DOHH2 (cell line): Measurements from ENCODE around the gene TTC39C.

ENCODE experiments used
- H3F3A ChIP-seq: fragments of 200-600 bp; sonication (generic), shearing (Covaris generic); 2 replicates; pipeline ENCODE4 v1.6.0; 2016; ENCODE audit warnings: antibody characterized with exemption, mild to moderate bottlenecking; ENCODE audit not compliant: control insufficient read depth, insufficient read depth
- H3K27ac ChIP-seq: fragments of 200-600 bp; sonication (generic); 2 replicates; pipeline ENCODE4 v1.5.1; 2014; ENCODE audit warnings: low read depth, mild to moderate bottlenecking, low read length, moderate library complexity
- H3K27me3 ChIP-seq: fragments of 200-600 bp; sonication (generic); 2 replicates; pipeline ENCODE4 v1.6.1; 2014; ENCODE audit warnings: mild to moderate bottlenecking, low read length, mixed read lengths; ENCODE audit not compliant: control insufficient read depth
- H3K36me3 ChIP-seq: fragments of 200-600 bp; sonication (generic); 2 replicates; pipeline ENCODE4 v1.6.1; 2014; ENCODE audit warnings: mild to moderate bottlenecking, low read length, moderate library complexity, mixed read lengths; ENCODE audit not compliant: control insufficient read depth
- H3K4me1 ChIP-seq: fragments of 200-600 bp; sonication (generic); 2 replicates; pipeline ENCODE4 v1.6.1; 2014; ENCODE audit warnings: mild to moderate bottlenecking, low read length, mixed read lengths; ENCODE audit not compliant: control insufficient read depth
- H3K4me2 ChIP-seq: fragments of 200-600 bp; sonication (generic); 2 replicates; pipeline ENCODE4 v1.6.0; 2014; ENCODE audit warnings: mild to moderate bottlenecking, low read length, moderate library complexity
- H3K4me3 ChIP-seq: fragments of 200-600 bp; sonication (generic); 2 replicates; pipeline ENCODE4 v1.5.1; 2014; ENCODE audit warnings: mild to moderate bottlenecking, low read length, mixed read lengths
- H3K79me2 ChIP-seq: fragments of 200-600 bp; sonication (generic); 2 replicates; pipeline ENCODE4 v1.6.1; 2014; ENCODE audit warnings: mild to moderate bottlenecking, low read length, mixed read lengths; ENCODE audit not compliant: control insufficient read depth
- H3K9me2 ChIP-seq: fragments of 200-600 bp; sonication (generic); replicated peaks from 2 replicates; pipeline ENCODE4 v1.6.1; 2014; ENCODE audit warnings: mild to moderate bottlenecking, low read length, mixed read lengths; ENCODE audit not compliant: control insufficient read depth
- H3K9me3 ChIP-seq: fragments of 200-600 bp; sonication (generic); 2 replicates; pipeline ENCODE4 v1.6.1; 2014; ENCODE audit warnings: antibody characterized with exemption, low read length, mixed read lengths; ENCODE audit not compliant: control insufficient read depth, insufficient read depth
- H4K20me1 ChIP-seq: fragments of 200-600 bp; sonication (generic); 2 replicates; pipeline ENCODE4 v1.6.0; 2014; ENCODE audit warnings: low read depth, mild to moderate bottlenecking, antibody characterized with exemption, low read length, moderate library complexity; ENCODE audit not compliant: control insufficient read depth, insufficient read depth
- EZH2phosphoT487 ChIP-seq: fragments of 200-600 bp; sonication (generic); IDR thresholded peaks from 2 replicates; pipeline ENCODE4 v1.6.1; 2017; ENCODE audit warnings: borderline replicate concordance, mild to moderate bottlenecking, antibody characterized with exemption, low read length, moderate library complexity, mixed read lengths
- TF ChIP-seq, protein P1 (sequence below): fragments of 200-600 bp; sonication (generic); IDR thresholded peaks from one replicate; pipeline ENCODE4 v1.5.1; 2014; ENCODE audit warnings: antibody characterized with exemption, mild to moderate bottlenecking, low read depth, low read length; ENCODE audit not compliant: poor library complexity, severe bottlenecking

The TTC39C gene

GRCh38 chr18:23983112-23983511 is 31.4 kb upstream of the TTC39C start:
- no peaks in the 10 kb centered on the region for H3K79me2 ChIP-seq
- no peaks in the 10 kb centered on the region for H3K9me2 ChIP-seq
- no peak overlapping the region for H3K4me2 ChIP-seq
- peaks cover 5% of the 10 kb centered on the region; the same call in 1 of the 2 replicates for H3F3A ChIP-seq
- no peaks in the 10 kb centered on the region for H3K27me3 ChIP-seq
- H3K9me3 ChIP-seq = no peaks in the 10 kb centered on the region
- no peaks in the 10 kb centered on the region for H4K20me1 ChIP-seq
- H3K4me3 ChIP-seq = no peak overlapping the region
- no peak overlapping the region for H3K27ac ChIP-seq
- no peaks in the 10 kb centered on the region for H3K36me3 ChIP-seq
- peaks cover 27% of the 10 kb centered on the region for H3K4me1 ChIP-seq
- TF ChIP-seq, protein P1, sequence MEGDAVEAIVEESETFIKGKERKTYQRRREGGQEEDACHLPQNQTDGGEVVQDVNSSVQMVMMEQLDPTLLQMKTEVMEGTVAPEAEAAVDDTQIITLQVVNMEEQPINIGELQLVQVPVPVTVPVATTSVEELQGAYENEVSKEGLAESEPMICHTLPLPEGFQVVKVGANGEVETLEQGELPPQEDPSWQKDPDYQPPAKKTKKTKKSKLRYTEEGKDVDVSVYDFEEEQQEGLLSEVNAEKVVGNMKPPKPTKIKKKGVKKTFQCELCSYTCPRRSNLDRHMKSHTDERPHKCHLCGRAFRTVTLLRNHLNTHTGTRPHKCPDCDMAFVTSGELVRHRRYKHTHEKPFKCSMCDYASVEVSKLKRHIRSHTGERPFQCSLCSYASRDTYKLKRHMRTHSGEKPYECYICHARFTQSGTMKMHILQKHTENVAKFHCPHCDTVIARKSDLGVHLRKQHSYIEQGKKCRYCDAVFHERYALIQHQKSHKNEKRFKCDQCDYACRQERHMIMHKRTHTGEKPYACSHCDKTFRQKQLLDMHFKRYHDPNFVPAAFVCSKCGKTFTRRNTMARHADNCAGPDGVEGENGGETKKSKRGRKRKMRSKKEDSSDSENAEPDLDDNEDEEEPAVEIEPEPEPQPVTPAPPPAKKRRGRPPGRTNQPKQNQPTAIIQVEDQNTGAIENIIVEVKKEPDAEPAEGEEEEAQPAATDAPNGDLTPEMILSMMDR = no peak

- H3K79me2 ChIP-seq = no peaks in the 10 kb centered on the region
- TF ChIP-seq, protein P1 = no peak
- TF ChIP-seq EZH2phosphoT487 = no peak
Observed at GRCh38 chr18:23986600-23987359, 27.8 kb upstream of the TTC39C start.

DNA sequence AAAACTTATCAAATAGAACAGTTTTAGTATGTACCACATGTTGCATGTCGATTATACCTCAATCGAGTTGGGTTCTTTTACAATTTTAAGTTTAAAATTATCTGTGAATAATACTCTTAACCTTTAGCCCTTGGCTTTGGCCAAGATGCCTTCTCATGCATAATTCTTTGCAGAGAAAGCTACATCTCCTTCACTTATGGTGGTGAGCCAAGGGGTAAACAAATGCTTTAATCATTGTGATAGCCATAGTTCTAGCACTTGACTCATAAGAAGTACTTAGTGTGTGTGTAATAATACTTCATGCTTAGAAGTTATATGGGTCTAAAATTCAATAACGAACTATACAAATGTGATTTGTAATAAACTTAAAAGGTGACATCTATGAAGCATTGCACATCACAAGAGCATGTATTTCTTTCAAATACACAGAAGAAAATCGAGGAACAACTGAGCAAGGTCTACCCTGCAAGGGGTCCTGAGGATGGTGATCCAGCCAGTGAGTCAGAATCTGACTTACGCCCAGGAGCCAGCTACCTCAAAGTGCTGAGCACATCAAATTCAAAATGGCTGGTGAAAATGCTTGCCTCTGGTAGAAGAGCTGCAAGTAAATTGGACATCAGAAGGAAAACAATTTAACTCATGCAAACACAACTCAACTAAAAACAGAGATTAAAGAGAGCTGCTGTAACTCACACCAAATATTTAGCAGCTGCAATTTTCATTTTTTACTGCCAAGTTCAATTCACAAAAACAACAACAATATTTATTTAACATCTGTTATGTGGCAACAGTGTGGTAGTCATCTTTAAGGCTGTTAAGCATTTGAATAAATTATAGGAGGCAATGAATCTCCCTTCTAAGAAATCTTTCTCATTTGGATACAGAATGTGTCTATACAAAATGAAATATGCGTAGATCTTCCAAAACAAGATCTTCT is 23.8 kb upstream of the TTC39C start:
- H3K27me3 ChIP-seq = no peaks in the 10 kb centered on the region
- H3K4me3 ChIP-seq = no peak overlapping the region
- no peaks in the 10 kb centered on the region for H3F3A ChIP-seq
- H4K20me1 ChIP-seq = no peaks in the 10 kb centered on the region
- no peak overlapping the region for H3K27ac ChIP-seq
- TF ChIP-seq, protein P1 = no peak
- TF ChIP-seq EZH2phosphoT487 = no peak
- no peak overlapping the region for H3K4me2 ChIP-seq
- H3K36me3 ChIP-seq = no peaks in the 10 kb centered on the region
- no peaks in the 10 kb centered on the region for H3K9me2 ChIP-seq
- peaks cover 33% of the 10 kb centered on the region for H3K4me1 ChIP-seq
- H3K79me2 ChIP-seq = no peaks in the 10 kb centered on the region
- no peaks in the 10 kb centered on the region for H3K9me3 ChIP-seq

More at GRCh38 chr18:23986600-23987359, 27.8 kb upstream of the TTC39C start:
- H3K27ac ChIP-seq = no peak overlapping the region
- no peak overlapping the region for H3K4me2 ChIP-seq
- no peaks in the 10 kb centered on the region for H3K9me2 ChIP-seq
- H4K20me1 ChIP-seq = no peaks in the 10 kb centered on the region
- H3K4me3 ChIP-seq = no peak overlapping the region
- H3K4me1 ChIP-seq = peaks cover 6% of the 10 kb centered on the region
- H3K9me3 ChIP-seq = no peaks in the 10 kb centered on the region
- H3F3A ChIP-seq = no peaks in the 10 kb centered on the region
- H3K27me3 ChIP-seq = no peaks in the 10 kb centered on the region
- H3K36me3 ChIP-seq = no peaks in the 10 kb centered on the region
